Measurements from ENCODE around the gene ADCY5. TPM values are rescaled to one million over a fixed set of nuclear protein-coding genes. Genes with fewer than 3 reads are reported as not detected.

Gene ADCY5
- total RNA-seq, 1 experiment from 2014 or later: 1.4 TPM

- ChIA-PET CTCF (no interaction called here), POLR2A (no interaction called here)
- H3K36me3 ChIP-seq (ENCODE audit: control insufficient read depth, insufficient read depth, low read length): no peaks in the 10 kb centered on the region
- intact Hi-C loops (cut with micrococcal nuclease; ENCODE audit: unreplicated experiment): no loop called here
- DNase-seq (ENCODE audit: low read depth, low spot score): no peak
- H3K9me3 ChIP-seq (ENCODE audit: control insufficient read depth, insufficient read depth, low read depth, low read length): no peaks in the 10 kb centered on the region
- H3K4me3 ChIP-seq (ENCODE audit: low read depth in 2 of 2, low read length in 2 of 2): no peak overlapping the region
- peaks cover 3% of the 10 kb centered on the region; the same call in 1 of the 2 replicates for H3K27me3 ChIP-seq (ENCODE audit: control insufficient read depth, insufficient read depth, low read length)
- H3K4me1 ChIP-seq (ENCODE audit: control insufficient read depth, insufficient read depth, low read length): no peaks in the 10 kb centered on the region
- TF ChIP-seq POLR2AphosphoS5 (IDR thresholded peaks at IDR 0.05; ENCODE audit: low read depth, low read length): no peak
- no TSS peak for BruUV-seq (replicated peaks)
- no peak for ATAC-seq
- in situ Hi-C loops (cut with HindIII; ENCODE audit: low pct_unique_long_range_greater_than_20kb, low sequenced_read_pairs): no loop called here
- H3K27ac ChIP-seq (ENCODE audit: low read length): no peak overlapping the region
These were observed 33.0 kb upstream of the ADCY5 start for GRCh38 chr3:123481722-123482457.

GRCh38 chr3:123481071-123481470, 32.2 kb upstream of the ADCY5 start:
- in situ Hi-C loops (cut with HindIII; ENCODE audit: low pct_unique_long_range_greater_than_20kb, low sequenced_read_pairs) (no loop called here), intact Hi-C loops (cut with micrococcal nuclease; ENCODE audit: unreplicated experiment) (no loop called here)
- Histone ChIP-seq H3K36me3 (ENCODE audit: control insufficient read depth, insufficient read depth, low read length) (no peaks in the 10 kb centered on the region), H3K9me3 (ENCODE audit: control insufficient read depth, insufficient read depth, low read depth, low read length) (no peaks in the 10 kb centered on the region), H3K27ac (ENCODE audit: low read length) (no peak overlapping the region), H3K4me1 (ENCODE audit: control insufficient read depth, insufficient read depth, low read length) (no peaks in the 10 kb centered on the region), H3K4me3 (ENCODE audit: low read depth in 2 of 2, low read length in 2 of 2) (no peak overlapping the region), H3K27me3 (ENCODE audit: control insufficient read depth, insufficient read depth, low read length) (peaks cover 3% of the 10 kb centered on the region; the same call in 1 of the 2 replicates)
- TF ChIP-seq TCF7L2 (IDR thresholded peaks at IDR 0.05; ENCODE audit: low read depth, low read length) (no peak), SIN3A (IDR thresholded peaks at IDR 0.05; ENCODE audit: borderline replicate concordance, insufficient read depth, low read depth, low read length) (no peak), POLR2AphosphoS5 (IDR thresholded peaks at IDR 0.05; ENCODE audit: low read depth, low read length) (no peak), CTCF (IDR thresholded peaks at IDR 0.05) (no peak), REST (IDR thresholded peaks at IDR 0.05; ENCODE audit: insufficient read depth in 1 of 2, low read depth in 2 of 2, low read length in 1 of 2) (no peak)
- ChIA-PET CTCF (no interaction called here), POLR2A (no interaction called here)
- no peak for DNase-seq (ENCODE audit: low read depth, low spot score)
- no TSS peak for BruUV-seq (replicated peaks)
- ATAC-seq: no peak

GRCh38 chr3:123480428-123480827, 31.5 kb upstream of the ADCY5 start:
- H3K27me3 ChIP-seq (ENCODE audit: control insufficient read depth, insufficient read depth, low read length): peaks cover 3% of the 10 kb centered on the region; the same call in 1 of the 2 replicates
- intact Hi-C loops (cut with micrococcal nuclease; ENCODE audit: unreplicated experiment): no loop called here
- no peak for DNase-seq (ENCODE audit: low read depth, low spot score)
- H3K9me3 ChIP-seq (ENCODE audit: control insufficient read depth, insufficient read depth, low read depth, low read length): no peaks in the 10 kb centered on the region
- POLR2A ChIA-PET: no interaction called here
- no peaks in the 10 kb centered on the region for H3K4me1 ChIP-seq (ENCODE audit: control insufficient read depth, insufficient read depth, low read length)
- no peaks in the 10 kb centered on the region for H3K36me3 ChIP-seq (ENCODE audit: control insufficient read depth, insufficient read depth, low read length)
- CTCF ChIA-PET: no interaction called here
- H3K4me3 ChIP-seq (ENCODE audit: low read depth in 2 of 2, low read length in 2 of 2): no peak overlapping the region
- TF ChIP-seq SIN3A (IDR thresholded peaks at IDR 0.05; ENCODE audit: borderline replicate concordance, insufficient read depth, low read depth, low read length) (no peak), TCF7L2 (IDR thresholded peaks at IDR 0.05; ENCODE audit: low read depth, low read length) (no peak), POLR2AphosphoS5 (IDR thresholded peaks at IDR 0.05; ENCODE audit: low read depth, low read length) (no peak), REST (IDR thresholded peaks at IDR 0.05; ENCODE audit: insufficient read depth in 1 of 2, low read depth in 2 of 2, low read length in 1 of 2) (no peak), CTCF (IDR thresholded peaks at IDR 0.05) (no peak)
- in situ Hi-C loops (cut with HindIII; ENCODE audit: low pct_unique_long_range_greater_than_20kb, low sequenced_read_pairs): no loop called here
- no peak; the same call in 1 of the 2 replicates for ATAC-seq
- BruUV-seq (replicated peaks): no TSS peak
- H3K27ac ChIP-seq (ENCODE audit: low read length): no peak overlapping the region

All from Panc1 (cell line).